ES-I3 (cell line): ENCODE data around the gene LARP4B.

Experiments used
- H3K36me3 ChIP-seq: 2 replicates; pipeline ENCODE4 v1.6.1; 2013; ENCODE audit warnings: mild to moderate bottlenecking, low read length, control low read depth, moderate library complexity; ENCODE audit not compliant: insufficient read depth
- H3K4me1 ChIP-seq: 2 replicates; pipeline ENCODE4 v1.6.1; 2013; ENCODE audit warnings: mild to moderate bottlenecking, control low read depth, low read length; ENCODE audit not compliant: insufficient read depth
- H3K9ac ChIP-seq: 2 replicates; pipeline ENCODE4 v1.6.1; 2013; ENCODE audit warnings: low read depth, mild to moderate bottlenecking, low read length, moderate library complexity
- H3K9me3 ChIP-seq: 2 replicates; pipeline ENCODE4 v1.6.1; 2013; ENCODE audit warnings: mild to moderate bottlenecking, low read length, moderate library complexity; ENCODE audit not compliant: control insufficient read depth, insufficient read depth

Gene LARP4B

GRCh38 chr10:878895-879294 lies 52.6 kb downstream of the LARP4B start:
- Histone ChIP-seq H3K4me1 (no peaks in the 10 kb centered on the region), H3K9ac (no peak overlapping the region), H3K36me3 (peaks cover 24% of the 10 kb centered on the region), H3K9me3 (no peaks in the 10 kb centered on the region)

- H3K4me1 ChIP-seq, result no peaks in the 10 kb centered on the region
- H3K9me3 ChIP-seq, result no peaks in the 10 kb centered on the region
- peaks cover 22% of the 10 kb centered on the region for H3K36me3 ChIP-seq
- no peak overlapping the region for H3K9ac ChIP-seq
These were observed 53.2 kb downstream of the LARP4B start for GRCh38 chr10:878333-878759.

- Histone ChIP-seq H3K9ac (no peak overlapping the region), H3K36me3 (peaks cover 15% of the 10 kb centered on the region), H3K9me3 (no peaks in the 10 kb centered on the region), H3K4me1 (no peaks in the 10 kb centered on the region)
These were observed 55.1 kb downstream of the LARP4B start for GRCh38 chr10:876438-876837.

GRCh38 chr10:873020-873419 lies 58.5 kb downstream of the LARP4B start:
- no peaks in the 10 kb centered on the region for H3K4me1 ChIP-seq
- peaks cover 11% of the 10 kb centered on the region for H3K36me3 ChIP-seq
- no peaks in the 10 kb centered on the region for H3K9me3 ChIP-seq
- H3K9ac ChIP-seq, result no peak overlapping the region

- no peaks in the 10 kb centered on the region for H3K9me3 ChIP-seq
- peaks cover 4% of the 10 kb centered on the region for H3K36me3 ChIP-seq
- no peaks in the 10 kb centered on the region for H3K4me1 ChIP-seq
- H3K9ac ChIP-seq, result no peak overlapping the region
These were observed 59.5 kb downstream of the LARP4B start for GRCh38 chr10:871951-872403.

GRCh38 chr10:870564-871166 lies 60.8 kb downstream of the LARP4B start:
- H3K9me3 ChIP-seq, result no peaks in the 10 kb centered on the region
- H3K9ac ChIP-seq, result no peak overlapping the region
- H3K36me3 ChIP-seq, result peaks cover 4% of the 10 kb centered on the region
- no peaks in the 10 kb centered on the region for H3K4me1 ChIP-seq

GRCh38 chr10:869171-869570 lies 62.3 kb downstream of the LARP4B start:
- H3K9me3 ChIP-seq, result no peaks in the 10 kb centered on the region
- H3K9ac ChIP-seq, result no peak overlapping the region
- no peaks in the 10 kb centered on the region for H3K4me1 ChIP-seq
- peaks cover 4% of the 10 kb centered on the region for H3K36me3 ChIP-seq

- Histone ChIP-seq H3K9ac (no peak overlapping the region), H3K9me3 (no peaks in the 10 kb centered on the region), H3K36me3 (peaks cover 10% of the 10 kb centered on the region), H3K4me1 (no peaks in the 10 kb centered on the region; the same call in 1 of the 2 replicates)
These were observed 63.7 kb downstream of the LARP4B start for GRCh38 chr10:867807-868206.

GRCh38 chr10:866577-866941 lies 64.9 kb downstream of the LARP4B start:
- Histone ChIP-seq H3K4me1 (no peaks in the 10 kb centered on the region; the same call in 1 of the 2 replicates), H3K9ac (no peak overlapping the region), H3K36me3 (peaks cover 10% of the 10 kb centered on the region; the same call in 1 of the 2 replicates), H3K9me3 (no peaks in the 10 kb centered on the region)

- Histone ChIP-seq H3K36me3 (peaks cover 10% of the 10 kb centered on the region; the same call in 1 of the 2 replicates), H3K9me3 (no peaks in the 10 kb centered on the region)
These were observed 65.5 kb downstream of the LARP4B start for GRCh38 chr10:865924-866576.

GRCh38 chr10:865257-865656 lies 66.2 kb downstream of the LARP4B start:
- H3K36me3 ChIP-seq, result peaks cover 10% of the 10 kb centered on the region
- peaks cover 3% of the 10 kb centered on the region; the same call in 1 of the 2 replicates for H3K9me3 ChIP-seq
- no peaks in the 10 kb centered on the region; the same call in 1 of the 2 replicates for H3K4me1 ChIP-seq
- no peak overlapping the region for H3K9ac ChIP-seq

More at GRCh38 chr10:865924-866576, 65.5 kb downstream of the LARP4B start:
- Histone ChIP-seq H3K4me1 (no peaks in the 10 kb centered on the region; the same call in 1 of the 2 replicates), H3K9ac (no peak overlapping the region)

GRCh38 chr10:860519-860918 lies 71.0 kb downstream of the LARP4B start:
- H3K36me3 ChIP-seq, result peaks cover 10% of the 10 kb centered on the region
- peaks cover 3% of the 10 kb centered on the region; the same call in 1 of the 2 replicates for H3K9me3 ChIP-seq
- no peaks in the 10 kb centered on the region; the same call in 1 of the 2 replicates for H3K4me1 ChIP-seq
- no peak overlapping the region for H3K9ac ChIP-seq

GRCh38 chr10:856416-857157 lies 74.9 kb downstream of the LARP4B start:
- Histone ChIP-seq H3K4me1 (no peaks in the 10 kb centered on the region), H3K9me3 (peaks cover 3% of the 10 kb centered on the region; the same call in 1 of the 2 replicates), H3K9ac (no peak overlapping the region), H3K36me3 (peaks cover 11% of the 10 kb centered on the region)

- Histone ChIP-seq H3K36me3 (peaks cover 11% of the 10 kb centered on the region), H3K9me3 (peaks cover 3% of the 10 kb centered on the region; the same call in 1 of the 2 replicates)
These were observed 75.8 kb downstream of the LARP4B start for GRCh38 chr10:855671-856070.

More at GRCh38 chr10:855671-856070, 75.8 kb downstream of the LARP4B start:
- no peaks in the 10 kb centered on the region for H3K4me1 ChIP-seq
- H3K9ac ChIP-seq, result no peak overlapping the region
